IPS-18c (cell line): ENCODE results near the gene ARHGAP24.

Experiments
- H3K4me3 ChIP-seq: 2 replicates; pipeline ENCODE4 v1.7.0; 2013; ENCODE audit warnings: low read depth, mild to moderate bottlenecking, low read length, moderate library complexity; ENCODE audit not compliant: insufficient read depth
- H3K9me3 ChIP-seq: one replicate; pipeline ENCODE4 v1.6.1; 2013; ENCODE audit warnings: mild to moderate bottlenecking, low read length, moderate library complexity; ENCODE audit not compliant: control insufficient read depth, insufficient read depth

Gene ARHGAP24

GRCh38 chr4:85548116-85548515 lies 73.2 kb downstream of the ARHGAP24 start:
- H3K4me3 ChIP-seq = no peak overlapping the region
- H3K9me3 ChIP-seq = no peaks in the 10 kb centered on the region

GRCh38 chr4:85548841-85549240 lies 73.9 kb downstream of the ARHGAP24 start:
- Histone ChIP-seq H3K4me3 (no peak overlapping the region), H3K9me3 (no peaks in the 10 kb centered on the region)

GRCh38 chr4:85555206-85555605 lies 80.3 kb downstream of the ARHGAP24 start:
- no peak overlapping the region for H3K4me3 ChIP-seq
- H3K9me3 ChIP-seq = no peaks in the 10 kb centered on the region

- H3K4me3 ChIP-seq = no peak overlapping the region
- no peaks in the 10 kb centered on the region for H3K9me3 ChIP-seq
Observed at GRCh38 chr4:85556283-85556682, 81.3 kb downstream of the ARHGAP24 start.

- H3K4me3 ChIP-seq = no peak overlapping the region
- H3K9me3 ChIP-seq = no peaks in the 10 kb centered on the region
Observed at GRCh38 chr4:85557016-85557901, 82.3 kb downstream of the ARHGAP24 start.

GRCh38 chr4:85565761-85566480 lies 91.0 kb downstream of the ARHGAP24 start:
- Histone ChIP-seq H3K4me3 (no peak overlapping the region), H3K9me3 (no peaks in the 10 kb centered on the region)

GRCh38 chr4:85569730-85570299 lies 94.9 kb downstream of the ARHGAP24 start:
- H3K9me3 ChIP-seq = no peaks in the 10 kb centered on the region
- H3K4me3 ChIP-seq = no peak overlapping the region

GRCh38 chr4:85570388-85570787 lies 95.4 kb downstream of the ARHGAP24 start:
- H3K4me3 ChIP-seq = no peak overlapping the region

GRCh38 chr4:85571008-85571407 lies 96.1 kb downstream of the ARHGAP24 start:
- Histone ChIP-seq H3K4me3 (no peak overlapping the region), H3K9me3 (no peaks in the 10 kb centered on the region)

More at GRCh38 chr4:85570388-85570787, 95.4 kb downstream of the ARHGAP24 start:
- no peaks in the 10 kb centered on the region for H3K9me3 ChIP-seq

- Histone ChIP-seq H3K4me3 (no peak overlapping the region), H3K9me3 (no peaks in the 10 kb centered on the region)
Observed at GRCh38 chr4:85573270-85573669, 98.3 kb downstream of the ARHGAP24 start.

GRCh38 chr4:85577307-85577706 lies 102.4 kb downstream of the ARHGAP24 start:
- no peak overlapping the region for H3K4me3 ChIP-seq
- no peaks in the 10 kb centered on the region for H3K9me3 ChIP-seq

GRCh38 chr4:85579942-85580341 lies 105.0 kb downstream of the ARHGAP24 start:
- H3K4me3 ChIP-seq = no peak overlapping the region
- no peaks in the 10 kb centered on the region for H3K9me3 ChIP-seq

- Histone ChIP-seq H3K9me3 (no peaks in the 10 kb centered on the region), H3K4me3 (no peak overlapping the region)
Observed at GRCh38 chr4:85580489-85580888, 105.5 kb downstream of the ARHGAP24 start.

GRCh38 chr4:85587952-85588351 lies 113.0 kb downstream of the ARHGAP24 start:
- Histone ChIP-seq H3K9me3 (no peaks in the 10 kb centered on the region), H3K4me3 (no peak overlapping the region)

- Histone ChIP-seq H3K4me3 (no peak overlapping the region), H3K9me3 (no peaks in the 10 kb centered on the region)
Observed at GRCh38 chr4:85591406-85592098, 116.6 kb downstream of the ARHGAP24 start.

GRCh38 chr4:85595098-85595775 lies 120.3 kb downstream of the ARHGAP24 start:
- H3K9me3 ChIP-seq = no peaks in the 10 kb centered on the region
- no peak overlapping the region for H3K4me3 ChIP-seq
